ENCODE measurements around the gene LRRC63.
"Not testable (repeated sequence)": the region's sequence is repeated elsewhere in the genome, so short reads cannot be mapped to it uniquely, and the experiment has no call there.

LRRC63 gene

DNA sequence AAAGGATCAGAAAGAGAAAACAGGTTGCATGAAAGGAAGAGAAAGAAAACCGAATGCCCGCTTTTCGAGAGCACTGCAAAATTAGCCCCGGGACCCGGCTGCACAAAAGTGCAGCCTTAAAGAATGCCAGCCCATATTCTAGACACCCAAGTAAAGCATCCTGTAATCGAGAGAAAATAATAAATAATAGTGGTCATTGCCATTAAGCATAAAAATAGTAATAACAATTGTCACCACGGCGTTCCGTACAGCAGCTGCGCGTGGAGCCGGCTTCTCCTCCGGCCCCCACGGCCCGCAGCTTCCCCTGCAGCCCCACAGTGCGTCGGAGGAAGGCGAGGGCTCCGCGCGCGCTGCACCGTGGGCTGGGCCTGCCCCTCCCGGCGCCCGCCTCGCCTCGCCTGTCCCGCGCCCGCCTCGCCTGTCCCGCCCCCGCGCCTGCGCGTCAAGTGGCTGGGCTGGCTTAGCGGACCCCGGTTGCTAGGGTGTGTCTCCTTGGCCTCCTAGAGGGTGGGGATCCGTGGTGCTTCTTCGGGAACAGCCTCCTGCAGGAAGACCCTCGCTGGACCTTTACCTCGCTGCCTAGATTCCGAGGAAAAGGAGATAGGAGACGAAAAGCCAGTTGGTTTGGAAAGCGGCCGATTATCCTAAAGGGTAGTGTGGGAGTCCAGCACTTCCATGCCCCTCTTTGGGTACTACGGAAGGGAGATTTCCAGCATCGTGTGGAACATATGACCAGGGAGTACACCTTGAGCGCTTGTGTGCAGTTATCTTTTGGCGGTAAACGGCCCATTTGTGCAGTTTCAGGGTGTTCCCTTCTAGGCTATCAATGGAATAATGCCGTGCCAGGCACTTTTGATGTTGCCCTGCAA is at the start of gene LRRC63:
LRRC63 (plus strand) TSS at position 446 of the 869 bp plus-strand sequence. CDS start 1,107 bp downstream, outside the sequence.
- peak; percentile 29 for DNase-seq

DNA sequence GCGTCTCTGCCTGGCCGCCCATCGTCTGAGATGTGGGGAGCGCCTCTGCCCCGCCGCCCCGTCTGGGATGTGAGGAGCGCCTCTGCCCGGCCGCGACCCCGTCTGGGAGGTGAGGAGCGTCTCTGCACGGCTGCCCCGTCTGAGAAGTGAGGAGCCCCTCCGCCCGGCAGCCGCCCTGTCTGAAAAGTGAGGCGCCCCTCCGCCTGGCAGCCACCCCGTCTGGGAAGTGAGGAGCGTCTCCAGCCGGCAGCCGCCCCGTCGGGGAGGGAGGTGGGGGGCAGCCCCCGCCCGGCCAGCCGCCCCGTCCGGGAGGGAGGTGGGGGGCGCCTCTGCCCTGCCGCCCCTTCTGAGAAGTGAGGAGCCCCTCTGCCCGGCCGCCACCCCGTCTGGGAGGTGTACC is 49.0 kb upstream of the LRRC63 start:
- DNase-seq = not testable (repeated sequence)

GRCh38 chr13:46164661-46165060 is 47.1 kb upstream of the LRRC63 start:
- DNase-seq = no peak

- peak; percentile 50 for DNase-seq
Observed at GRCh38 chr13:46165485-46166223, 46.1 kb upstream of the LRRC63 start.

DNA sequence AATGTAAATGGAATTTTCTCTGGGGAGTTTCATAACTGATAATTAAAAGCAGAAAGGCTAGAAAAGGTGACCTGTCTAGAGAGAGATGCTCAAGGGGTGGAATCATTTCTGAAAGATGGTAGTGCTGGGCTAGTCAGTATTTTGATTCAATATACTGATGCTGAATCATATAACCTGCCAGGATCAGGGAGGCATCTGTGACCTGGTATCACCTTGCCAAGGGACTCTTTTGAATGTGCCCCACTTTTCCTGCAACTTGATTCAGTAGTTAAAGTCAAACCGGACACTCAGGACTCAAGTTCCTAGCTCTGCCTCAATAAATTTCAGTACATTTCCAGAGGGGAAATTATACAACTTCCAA is 45.5 kb upstream of the LRRC63 start:
- DNase-seq = no peak

GRCh38 chr13:46166947-46167610 is 44.6 kb upstream of the LRRC63 start:
- DNase-seq = no peak

DNA sequence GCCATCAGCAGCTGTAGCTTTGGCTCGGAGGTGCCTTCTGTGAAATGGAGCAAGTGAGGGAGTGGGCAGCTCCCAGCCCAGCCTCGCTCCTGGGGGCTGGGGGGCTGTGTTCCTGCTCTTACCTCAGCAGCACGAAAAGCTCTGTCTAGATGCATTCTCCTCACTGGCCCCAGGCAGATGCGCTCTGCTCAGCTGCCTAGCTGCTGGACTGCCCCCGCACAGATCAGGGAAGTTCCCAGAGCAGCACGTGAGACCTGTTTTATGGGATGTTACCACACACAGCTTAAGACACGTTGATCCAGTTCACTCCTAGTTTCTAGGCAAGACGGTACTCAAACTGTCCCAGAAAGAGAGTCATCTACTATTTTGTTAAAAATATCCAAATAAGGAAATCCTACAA is 43.4 kb upstream of the LRRC63 start:
- peak; percentile 44 for DNase-seq

DNA sequence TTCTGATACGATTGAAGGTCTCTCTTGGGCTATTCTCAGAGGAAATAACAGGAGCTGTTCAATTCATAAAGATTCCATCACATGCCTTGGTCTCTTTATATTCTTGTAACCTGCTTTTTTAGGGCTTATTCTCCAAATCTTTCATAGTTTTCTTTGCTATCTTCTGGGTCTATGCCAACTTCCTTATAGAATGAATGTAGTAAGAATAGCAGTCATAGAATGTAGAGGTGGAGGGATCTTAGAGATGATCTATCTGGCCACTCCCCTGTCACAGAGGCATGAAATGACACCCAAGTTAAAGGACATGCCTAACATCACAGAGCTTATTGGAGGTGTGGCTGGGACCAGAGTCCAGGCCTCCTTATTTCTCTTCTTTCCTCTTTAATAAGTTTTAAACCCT is 42.9 kb upstream of the LRRC63 start:
- no peak for DNase-seq

DNA sequence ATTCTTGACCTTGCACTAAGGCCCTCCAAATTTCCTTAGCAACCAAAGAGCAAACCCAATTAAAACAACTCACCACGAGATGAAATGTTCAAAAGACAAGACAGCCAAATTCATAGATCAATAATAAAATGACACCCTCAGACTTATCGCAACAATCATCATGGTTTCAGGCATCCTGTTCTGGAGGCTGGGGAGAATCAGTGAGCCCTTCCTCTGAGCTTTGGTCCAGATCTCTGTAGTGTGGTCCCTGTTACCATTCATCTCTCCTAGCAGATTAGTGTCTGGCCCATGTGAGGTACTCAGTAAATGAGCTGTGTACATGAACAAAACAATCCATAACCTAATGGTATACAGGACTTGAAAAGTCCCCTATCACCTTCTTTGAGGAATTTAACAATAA is 42.0 kb upstream of the LRRC63 start:
- no peak for DNase-seq

GRCh38 chr13:46170268-46170667 is 41.5 kb upstream of the LRRC63 start:
- no peak for DNase-seq

DNA sequence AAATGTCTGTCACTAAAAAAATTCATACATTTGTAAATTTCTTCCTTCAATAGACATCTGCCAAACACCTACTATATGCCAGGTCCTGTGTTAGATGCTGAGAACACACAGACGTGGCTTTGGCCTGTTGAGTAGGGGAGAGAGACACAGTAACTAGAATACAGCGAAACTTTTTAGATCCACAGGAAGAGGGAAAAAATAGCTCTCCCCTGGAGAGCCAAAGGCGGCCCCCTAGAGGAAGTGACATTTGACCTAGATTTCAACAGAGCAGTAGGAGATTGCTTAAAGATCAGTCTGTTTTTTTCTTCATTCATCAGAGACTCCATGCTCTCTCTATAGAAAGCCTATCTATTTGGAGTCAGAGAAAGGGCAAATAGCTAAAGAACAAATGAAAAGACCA is 41.0 kb upstream of the LRRC63 start:
- peak; percentile 19 for DNase-seq

DNA sequence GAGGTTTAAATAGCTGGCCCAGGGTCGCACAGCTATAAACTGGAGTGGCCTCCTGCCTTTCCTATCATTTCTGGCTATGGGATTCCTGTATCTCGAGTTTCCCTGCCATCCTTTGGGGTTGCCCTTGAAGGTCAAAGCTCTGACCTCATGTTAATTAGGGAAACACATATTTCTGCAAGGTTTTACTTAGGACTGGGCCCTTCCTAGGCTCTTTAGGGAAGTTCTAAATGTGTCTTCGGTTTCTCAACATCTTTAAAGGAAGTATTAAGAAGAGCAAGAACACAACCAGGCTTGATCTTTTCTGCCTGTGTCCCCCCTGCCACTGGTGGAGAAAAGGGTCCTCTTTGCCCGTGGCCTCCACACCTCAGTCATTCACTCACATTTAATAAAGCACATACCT is 40.5 kb upstream of the LRRC63 start:
- DNase-seq = no peak

DNA sequence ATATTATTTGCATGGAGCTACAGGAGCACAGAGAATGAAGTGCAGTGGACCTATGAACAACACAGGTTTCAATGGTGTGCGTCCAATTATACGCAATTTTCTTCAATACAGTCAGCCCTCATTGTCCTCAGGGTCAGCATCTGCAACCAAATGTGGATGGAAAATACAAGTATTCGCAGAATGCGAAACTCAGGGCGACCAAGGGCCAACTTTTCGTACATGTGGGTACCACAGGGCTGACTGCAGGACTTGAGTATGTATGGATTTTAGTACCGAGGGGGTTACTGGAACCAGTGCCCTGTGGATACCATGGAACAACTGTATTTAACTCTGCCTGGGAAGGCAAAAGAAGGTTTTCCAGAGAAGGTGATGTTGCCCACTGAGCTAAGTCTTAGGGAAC is 40.0 kb upstream of the LRRC63 start:
- DNase-seq = no peak

- DNase-seq = no peak
Observed at GRCh38 chr13:46172531-46172991, 39.2 kb upstream of the LRRC63 start.

DNA sequence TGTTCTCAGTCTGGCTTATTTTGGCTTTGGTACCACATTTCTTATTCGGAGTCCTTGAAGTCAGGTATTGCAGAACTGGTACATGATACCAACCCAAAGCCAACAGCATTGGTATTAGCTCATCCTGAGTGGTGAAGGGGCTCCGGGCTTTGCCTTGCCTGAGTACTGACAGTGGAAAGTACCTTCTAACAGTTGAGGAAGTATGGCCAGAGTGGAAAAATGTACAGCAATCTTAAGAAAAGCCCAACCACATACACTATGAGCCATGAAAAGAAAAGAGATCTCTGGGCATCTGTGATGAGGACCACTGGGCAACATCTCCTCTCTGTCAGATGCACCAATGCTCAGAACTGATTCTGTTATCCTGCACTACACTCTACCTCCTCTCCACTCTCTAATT is 38.1 kb upstream of the LRRC63 start:
- no peak for DNase-seq

DNA sequence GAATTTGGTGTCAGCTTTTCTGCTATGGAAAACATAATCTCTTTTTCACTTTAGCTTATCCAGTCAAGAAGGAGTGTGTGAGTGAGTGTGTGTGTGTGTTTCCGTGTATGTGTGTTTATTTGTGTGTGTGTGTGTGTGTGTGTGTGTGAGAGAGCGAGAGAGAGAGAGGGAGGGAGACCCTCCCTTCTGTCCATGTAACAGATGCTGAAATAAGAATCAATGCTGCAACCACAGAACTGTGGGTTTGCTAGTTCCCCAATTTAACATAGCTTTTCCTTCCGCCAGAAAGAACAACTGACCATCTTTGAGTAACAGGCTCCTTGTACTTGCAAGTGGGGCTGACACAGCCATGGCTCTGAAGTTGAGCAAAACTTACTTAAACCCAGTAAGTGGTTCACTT is 35.0 kb upstream of the LRRC63 start:
- no peak for DNase-seq

DNA sequence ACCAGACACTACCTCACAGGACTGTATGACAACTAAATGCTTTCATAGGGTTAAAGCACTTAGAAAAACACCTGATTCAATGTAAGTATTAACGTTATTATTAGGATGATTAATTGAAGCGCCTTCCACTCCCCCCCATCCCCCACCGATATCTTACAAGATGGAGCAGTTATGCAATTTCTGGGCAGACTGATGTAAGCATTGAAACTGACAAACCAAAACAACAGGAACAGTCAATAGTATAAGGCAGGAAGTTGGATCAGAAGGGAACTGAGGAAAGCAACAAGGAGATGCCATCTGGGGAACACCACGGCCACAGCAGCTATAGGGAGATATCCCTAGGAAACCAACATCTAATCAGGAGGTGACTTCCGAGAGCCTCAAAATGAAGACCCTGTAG is 33.6 kb upstream of the LRRC63 start:
- DNase-seq = no peak

GRCh38 chr13:46178821-46179220 is 32.9 kb upstream of the LRRC63 start:
- DNase-seq = no peak

DNA sequence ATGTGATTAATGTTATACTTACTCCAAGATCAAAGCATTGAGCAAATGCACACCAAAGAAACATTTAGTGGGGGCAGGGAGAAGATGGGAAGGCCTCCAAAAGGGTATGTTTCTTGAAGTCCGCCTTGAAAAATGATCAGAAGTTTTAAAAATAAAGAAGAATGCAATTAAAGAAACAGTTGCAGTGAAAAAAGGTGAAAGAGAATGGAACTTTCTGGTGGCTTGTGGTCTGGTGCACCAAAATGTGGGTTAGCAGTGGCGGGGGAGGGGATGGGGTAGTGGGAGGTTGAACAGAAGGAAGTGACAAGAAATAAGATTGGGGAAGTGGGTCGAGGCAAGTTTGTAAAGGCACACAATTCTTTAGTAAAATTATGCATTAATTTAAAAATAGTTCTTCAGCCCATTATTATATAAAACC is 32.2 kb upstream of the LRRC63 start:
- DNase-seq = no peak

DNA sequence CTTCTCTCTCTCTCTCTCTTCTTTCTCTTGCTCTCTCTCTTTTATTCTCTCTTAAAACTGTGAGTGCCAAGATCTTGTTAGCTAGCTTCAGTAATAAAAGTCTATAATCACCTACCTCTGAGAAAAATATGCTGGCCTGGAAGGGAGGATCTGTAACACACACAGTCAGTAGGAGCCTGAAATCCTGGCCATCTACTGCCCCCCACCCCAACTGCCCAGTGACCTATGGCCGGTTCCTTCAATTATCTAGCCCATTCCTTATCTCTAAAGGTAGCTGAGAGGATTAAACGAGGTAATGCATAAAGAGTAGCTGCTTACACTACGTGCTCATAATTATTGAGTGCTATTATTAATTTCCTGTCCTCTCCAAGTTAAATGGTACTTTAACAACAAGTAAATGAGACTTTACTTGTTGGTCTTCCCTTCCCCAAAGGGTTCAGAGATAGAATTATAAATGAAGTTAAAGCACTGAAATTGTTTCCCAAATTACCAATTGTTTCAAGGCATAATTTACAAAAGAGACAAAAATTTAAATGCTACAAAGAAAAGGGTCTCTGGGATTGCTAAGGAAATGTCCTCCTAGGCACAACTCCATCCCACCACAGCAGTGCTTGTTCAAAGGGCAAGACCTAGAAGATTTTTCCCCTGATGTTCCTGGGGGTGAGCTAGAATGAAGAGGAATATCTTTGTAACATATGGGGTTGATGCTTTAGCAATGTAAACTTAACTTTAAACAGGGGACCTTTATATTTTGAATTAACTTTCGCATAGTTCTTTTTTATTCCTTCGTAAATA is 31.6 kb upstream of the LRRC63 start:
- no peak for DNase-seq

GRCh38 chr13:46181377-46181839 is 30.3 kb upstream of the LRRC63 start:
- DNase-seq = no peak

DNA sequence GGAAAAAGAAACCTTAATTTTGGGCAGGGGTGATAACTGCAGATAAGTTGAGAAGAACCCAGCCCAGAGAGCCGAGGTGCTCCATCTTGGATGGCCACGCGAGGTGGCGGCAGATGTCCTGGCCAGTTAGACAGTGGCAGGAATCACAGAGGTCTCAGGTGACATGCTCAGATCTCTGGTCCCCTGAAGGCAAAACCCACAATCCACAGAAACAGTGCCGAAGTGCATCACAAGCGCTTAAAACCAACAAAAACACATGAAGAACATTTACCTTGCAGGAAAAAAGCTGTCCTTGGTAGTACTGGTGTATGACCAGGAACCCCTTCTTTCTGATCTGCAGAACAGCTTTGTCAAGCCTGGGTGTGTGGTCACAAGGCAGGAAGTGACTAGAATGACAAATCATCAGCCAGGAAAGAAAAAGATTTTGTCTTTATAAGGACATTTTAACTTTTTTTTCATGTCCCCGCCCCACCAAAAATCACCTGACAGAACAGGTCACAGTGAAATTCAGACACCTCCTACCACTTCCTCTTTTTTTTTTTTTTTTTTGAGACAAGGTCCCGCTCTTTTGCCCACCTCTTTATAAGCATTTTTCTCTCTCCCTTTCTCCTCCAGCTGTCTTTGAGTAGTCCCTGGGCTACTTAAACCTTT is 29.8 kb upstream of the LRRC63 start, which contains the start of gene LCP1:
LCP1 (minus strand) TSS at position 338 of the 651 bp plus-strand sequence. CDS start 22,515 bp downstream, outside the sequence.
- no peak for DNase-seq

All from fibroblast of skin of right quadriceps (primary cell).